VCaP (cell line): ENCODE measurements around the gene ASIC4.

Experiments used
- H3K27ac ChIP-seq: fragments of 450-650 bp; 2 replicates; pipeline ENCODE4 v1.5.1; 2017
- CTCF ChIP-seq: fragments of 450-650 bp; conservative IDR thresholded peaks from 2 replicates; pipeline ENCODE4 v1.5.1; 2017; ENCODE audit warnings: mild to moderate bottlenecking, moderate library complexity

The ASIC4 gene

DNA sequence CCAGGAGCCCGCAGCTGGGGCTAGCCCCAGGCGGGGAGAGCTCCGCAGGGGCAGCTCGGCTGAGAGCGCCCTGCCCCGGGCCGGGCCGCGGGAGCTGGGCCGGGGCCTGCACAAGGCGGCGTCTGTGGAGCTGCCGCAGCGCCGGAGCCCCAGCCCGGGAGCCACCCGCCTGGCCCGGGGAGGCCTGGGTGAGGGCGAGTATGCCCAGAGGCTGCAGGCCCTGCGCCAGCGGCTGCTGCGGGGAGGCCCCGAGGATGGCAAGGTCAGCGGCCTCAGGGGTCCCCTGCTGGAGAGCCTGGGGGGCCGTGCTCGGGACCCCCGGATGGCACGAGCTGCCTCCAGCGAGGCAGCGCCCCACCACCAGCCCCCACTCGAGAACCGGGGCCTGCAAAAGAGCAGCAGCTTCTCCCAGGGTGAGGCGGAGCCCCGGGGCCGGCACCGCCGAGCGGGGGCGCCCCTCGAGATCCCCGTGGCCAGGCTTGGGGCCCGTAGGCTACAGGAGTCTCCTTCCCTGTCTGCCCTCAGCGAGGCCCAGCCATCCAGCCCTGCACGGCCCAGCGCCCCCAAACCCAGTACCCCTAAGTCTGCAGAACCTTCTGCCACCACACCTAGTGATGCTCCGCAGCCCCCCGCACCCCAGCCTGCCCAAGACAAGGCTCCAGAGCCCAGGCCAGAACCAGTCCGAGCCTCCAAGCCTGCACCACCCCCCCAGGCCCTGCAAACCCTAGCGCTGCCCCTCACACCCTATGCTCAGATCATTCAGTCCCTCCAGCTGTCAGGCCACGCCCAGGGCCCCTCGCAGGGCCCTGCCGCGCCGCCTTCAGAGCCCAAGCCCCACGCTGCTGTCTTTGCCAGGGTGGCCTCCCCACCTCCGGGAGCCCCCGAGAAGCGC, 30.6 kb upstream of the ASIC4 start:
- H3K27ac ChIP-seq = no peak overlapping the region
- TF ChIP-seq CTCF = no peak

DNA sequence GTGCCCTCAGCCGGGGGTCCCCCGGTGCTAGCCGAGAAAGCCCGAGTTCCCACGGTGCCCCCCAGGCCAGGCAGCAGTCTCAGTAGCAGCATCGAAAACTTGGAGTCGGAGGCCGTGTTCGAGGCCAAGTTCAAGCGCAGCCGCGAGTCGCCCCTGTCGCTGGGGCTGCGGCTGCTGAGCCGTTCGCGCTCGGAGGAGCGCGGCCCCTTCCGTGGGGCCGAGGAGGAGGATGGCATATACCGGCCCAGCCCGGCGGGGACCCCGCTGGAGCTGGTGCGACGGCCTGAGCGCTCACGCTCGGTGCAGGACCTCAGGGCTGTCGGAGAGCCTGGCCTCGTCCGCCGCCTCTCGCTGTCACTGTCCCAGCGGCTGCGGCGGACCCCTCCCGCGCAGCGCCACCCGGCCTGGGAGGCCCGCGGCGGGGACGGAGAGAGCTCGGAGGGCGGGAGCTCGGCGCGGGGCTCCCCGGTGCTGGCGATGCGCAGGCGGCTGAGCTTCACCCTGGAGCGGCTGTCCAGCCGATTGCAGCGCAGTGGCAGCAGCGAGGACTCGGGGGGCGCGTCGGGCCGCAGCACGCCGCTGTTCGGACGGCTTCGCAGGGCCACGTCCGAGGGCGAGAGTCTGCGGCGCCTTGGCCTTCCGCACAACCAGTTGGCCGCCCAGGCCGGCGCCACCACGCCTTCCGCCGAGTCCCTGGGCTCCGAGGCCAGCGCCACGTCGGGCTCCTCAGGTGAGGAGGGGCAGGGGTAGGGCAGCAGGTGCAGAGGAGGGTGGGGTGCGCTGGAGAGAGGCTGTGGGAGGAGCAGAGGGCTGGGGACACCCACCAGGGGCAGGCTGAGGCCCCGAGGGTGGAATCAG, 29.7 kb upstream of the ASIC4 start:
- no peak for TF ChIP-seq CTCF
- no peak overlapping the region for H3K27ac ChIP-seq

DNA sequence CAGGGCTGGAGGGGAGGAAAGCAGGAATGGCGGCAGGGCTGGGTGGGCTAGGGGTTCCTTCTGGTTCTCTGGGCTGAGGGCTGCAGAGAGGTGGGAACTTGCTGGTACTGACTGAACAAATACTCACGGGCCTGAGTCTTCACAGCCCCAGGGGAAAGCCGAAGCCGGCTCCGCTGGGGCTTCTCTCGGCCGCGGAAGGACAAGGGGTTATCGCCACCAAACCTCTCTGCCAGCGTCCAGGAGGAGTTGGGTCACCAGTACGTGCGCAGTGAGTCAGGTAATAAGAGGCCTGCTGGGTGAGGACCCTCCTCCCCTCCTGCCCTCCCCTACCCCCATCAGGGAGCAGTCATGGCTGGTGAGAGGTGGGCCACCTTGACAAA, 29.1 kb upstream of the ASIC4 start:
- H3K27ac ChIP-seq = no peak overlapping the region
- TF ChIP-seq CTCF = no peak

DNA sequence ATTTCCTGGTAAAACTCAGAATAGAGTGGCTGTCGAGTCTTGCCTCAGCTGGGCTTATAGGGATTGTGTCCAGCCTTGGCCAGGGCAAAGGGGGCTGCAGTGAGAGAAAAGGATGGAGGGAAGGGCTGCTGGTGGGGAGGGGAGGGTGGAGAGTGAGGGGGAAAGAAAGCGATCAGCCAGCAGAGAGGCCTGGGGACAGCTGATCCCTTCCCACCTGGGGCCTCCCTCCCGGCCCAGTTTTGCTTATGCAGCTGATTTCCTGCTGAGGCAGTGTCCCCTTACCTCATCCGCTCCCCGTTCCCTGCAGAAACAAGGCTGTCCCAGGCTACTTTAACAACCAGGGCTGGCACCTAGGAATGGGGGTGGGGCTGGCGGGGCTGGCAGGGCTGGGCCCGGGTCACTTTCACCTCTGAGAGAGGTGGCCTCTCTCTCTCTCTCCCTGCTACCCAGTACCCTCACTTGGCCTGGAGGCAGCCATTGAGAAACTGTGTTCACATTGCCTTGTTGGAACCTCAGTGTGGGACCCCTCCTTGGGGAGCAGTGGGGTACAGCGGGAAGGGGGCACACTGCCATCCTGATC, 27.8 kb upstream of the ASIC4 start:
- TF ChIP-seq CTCF = no peak
- no peak overlapping the region for H3K27ac ChIP-seq

DNA sequence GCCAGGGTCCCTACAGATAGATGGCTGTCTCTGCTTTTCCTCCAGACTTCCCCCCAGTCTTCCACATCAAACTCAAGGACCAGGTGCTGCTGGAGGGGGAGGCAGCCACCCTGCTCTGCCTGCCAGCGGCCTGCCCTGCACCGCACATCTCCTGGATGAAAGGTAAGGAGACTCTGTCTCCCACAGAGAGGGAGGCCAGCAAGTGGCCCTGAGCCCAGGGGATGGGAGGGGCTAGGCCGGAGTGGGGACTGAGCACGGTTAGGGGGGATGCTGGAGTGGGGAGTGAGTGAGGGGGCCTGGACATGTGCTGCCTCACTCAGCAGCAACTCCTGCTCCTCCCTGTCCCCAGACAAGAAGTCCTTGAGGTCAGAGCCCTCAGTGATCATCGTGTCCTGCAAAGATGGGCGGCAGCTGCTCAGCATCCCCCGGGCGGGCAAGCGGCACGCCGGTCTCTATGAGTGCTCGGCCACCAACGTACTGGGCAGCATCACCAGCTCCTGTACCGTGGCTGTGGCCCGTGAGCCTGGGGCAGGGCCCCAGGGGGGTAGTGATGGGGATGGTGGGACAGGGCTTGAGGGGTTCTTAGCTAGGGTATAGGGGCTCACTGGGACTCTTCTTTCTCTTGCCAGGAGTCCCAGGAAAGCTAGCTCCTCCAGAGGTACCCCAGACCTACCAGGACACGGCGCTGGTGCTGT, 26.0 kb upstream of the ASIC4 start:
- no peak overlapping the region for H3K27ac ChIP-seq
- no peak for TF ChIP-seq CTCF

DNA sequence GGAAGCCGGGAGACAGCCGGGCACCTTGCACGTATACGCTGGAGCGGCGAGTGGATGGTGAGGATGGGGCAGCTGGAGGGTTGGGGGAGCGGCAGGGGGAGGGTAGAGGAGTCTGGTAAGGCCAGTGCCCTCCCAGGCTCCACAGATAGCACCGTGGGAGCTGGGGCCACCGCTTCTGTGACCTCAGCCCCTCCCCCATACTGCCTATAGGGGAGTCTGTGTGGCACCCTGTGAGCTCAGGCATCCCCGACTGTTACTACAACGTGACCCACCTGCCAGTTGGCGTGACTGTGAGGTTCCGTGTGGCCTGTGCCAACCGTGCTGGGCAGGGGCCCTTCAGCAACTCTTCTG, 25.5 kb upstream of the ASIC4 start:
- no peak overlapping the region for H3K27ac ChIP-seq
- TF ChIP-seq CTCF = no peak

DNA sequence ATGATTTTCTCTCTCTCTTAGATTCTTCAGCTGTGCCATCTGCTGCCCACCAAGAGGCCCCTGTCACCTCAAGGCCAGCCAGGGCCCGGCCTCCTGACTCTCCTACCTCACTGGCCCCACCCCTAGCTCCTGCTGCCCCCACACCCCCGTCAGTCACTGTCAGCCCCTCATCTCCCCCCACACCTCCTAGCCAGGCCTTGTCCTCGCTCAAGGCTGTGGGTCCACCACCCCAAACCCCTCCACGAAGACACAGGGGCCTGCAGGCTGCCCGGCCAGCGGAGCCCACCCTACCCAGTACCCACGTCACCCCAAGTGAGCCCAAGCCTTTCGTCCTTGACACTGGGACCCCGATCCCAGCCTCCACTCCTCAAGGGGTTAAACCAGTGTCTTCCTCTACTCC, 25.0 kb upstream of the ASIC4 start:
- no peak for TF ChIP-seq CTCF

More for the DNA sequence above, 25.0 kb upstream of the ASIC4 start:
- H3K27ac ChIP-seq = no peak overlapping the region
